DOHH2 (cell line): ENCODE results near the gene KRTAP10-9.

Experiments used
- H3F3A ChIP-seq: fragments of 200-600 bp; sonication (generic), shearing (Covaris generic); 2 replicates; pipeline ENCODE4 v1.6.0; 2016; ENCODE audit warnings: antibody characterized with exemption, mild to moderate bottlenecking; ENCODE audit not compliant: control insufficient read depth, insufficient read depth
- H3K27ac ChIP-seq: fragments of 200-600 bp; sonication (generic); 2 replicates; pipeline ENCODE4 v1.5.1; 2014; ENCODE audit warnings: low read depth, mild to moderate bottlenecking, low read length, moderate library complexity
- H3K27me3 ChIP-seq: fragments of 200-600 bp; sonication (generic); 2 replicates; pipeline ENCODE4 v1.6.1; 2014; ENCODE audit warnings: mild to moderate bottlenecking, low read length, mixed read lengths; ENCODE audit not compliant: control insufficient read depth
- H3K36me3 ChIP-seq: fragments of 200-600 bp; sonication (generic); 2 replicates; pipeline ENCODE4 v1.6.1; 2014; ENCODE audit warnings: mild to moderate bottlenecking, low read length, moderate library complexity, mixed read lengths; ENCODE audit not compliant: control insufficient read depth
- H3K4me1 ChIP-seq: fragments of 200-600 bp; sonication (generic); 2 replicates; pipeline ENCODE4 v1.6.1; 2014; ENCODE audit warnings: mild to moderate bottlenecking, low read length, mixed read lengths; ENCODE audit not compliant: control insufficient read depth
- H3K4me2 ChIP-seq: fragments of 200-600 bp; sonication (generic); 2 replicates; pipeline ENCODE4 v1.6.0; 2014; ENCODE audit warnings: mild to moderate bottlenecking, low read length, moderate library complexity
- H3K4me3 ChIP-seq: fragments of 200-600 bp; sonication (generic); 2 replicates; pipeline ENCODE4 v1.5.1; 2014; ENCODE audit warnings: mild to moderate bottlenecking, low read length, mixed read lengths
- H3K79me2 ChIP-seq: fragments of 200-600 bp; sonication (generic); 2 replicates; pipeline ENCODE4 v1.6.1; 2014; ENCODE audit warnings: mild to moderate bottlenecking, low read length, mixed read lengths; ENCODE audit not compliant: control insufficient read depth
- H3K9me2 ChIP-seq: fragments of 200-600 bp; sonication (generic); replicated peaks from 2 replicates; pipeline ENCODE4 v1.6.1; 2014; ENCODE audit warnings: mild to moderate bottlenecking, low read length, mixed read lengths; ENCODE audit not compliant: control insufficient read depth
- H3K9me3 ChIP-seq: fragments of 200-600 bp; sonication (generic); 2 replicates; pipeline ENCODE4 v1.6.1; 2014; ENCODE audit warnings: antibody characterized with exemption, low read length, mixed read lengths; ENCODE audit not compliant: control insufficient read depth, insufficient read depth
- H4K20me1 ChIP-seq: fragments of 200-600 bp; sonication (generic); 2 replicates; pipeline ENCODE4 v1.6.0; 2014; ENCODE audit warnings: low read depth, mild to moderate bottlenecking, antibody characterized with exemption, low read length, moderate library complexity; ENCODE audit not compliant: control insufficient read depth, insufficient read depth
- CTCF ChIP-seq: fragments of 200-600 bp; sonication (generic); IDR thresholded peaks from one replicate; pipeline ENCODE4 v1.5.1; 2014; ENCODE audit warnings: antibody characterized with exemption, mild to moderate bottlenecking, low read depth, low read length; ENCODE audit not compliant: poor library complexity, severe bottlenecking
- EZH2phosphoT487 ChIP-seq: fragments of 200-600 bp; sonication (generic); IDR thresholded peaks from 2 replicates; pipeline ENCODE4 v1.6.1; 2017; ENCODE audit warnings: borderline replicate concordance, mild to moderate bottlenecking, antibody characterized with exemption, low read length, moderate library complexity, mixed read lengths

KRTAP10-9 gene

GRCh38 chr21:44653123-44653522 is 26.2 kb downstream of the KRTAP10-9 start:
- H4K20me1 ChIP-seq = no peaks in the 10 kb centered on the region
- no peak for TF ChIP-seq EZH2phosphoT487
- no peak for TF ChIP-seq CTCF
- H3K27ac ChIP-seq = no peak overlapping the region
- no peaks in the 10 kb centered on the region for H3K4me1 ChIP-seq
- no peaks in the 10 kb centered on the region for H3F3A ChIP-seq
- no peak overlapping the region for H3K4me3 ChIP-seq
- no peaks in the 10 kb centered on the region for H3K9me2 ChIP-seq
- no peaks in the 10 kb centered on the region for H3K9me3 ChIP-seq
- H3K36me3 ChIP-seq = no peaks in the 10 kb centered on the region
- no peaks in the 10 kb centered on the region for H3K79me2 ChIP-seq
- H3K4me2 ChIP-seq = no peak overlapping the region
- H3K27me3 ChIP-seq = no peaks in the 10 kb centered on the region

GRCh38 chr21:44653656-44654575 is 27.0 kb downstream of the KRTAP10-9 start:
- no peaks in the 10 kb centered on the region for H3K4me1 ChIP-seq
- H3F3A ChIP-seq = no peaks in the 10 kb centered on the region
- H3K27me3 ChIP-seq = no peaks in the 10 kb centered on the region
- H3K36me3 ChIP-seq = no peaks in the 10 kb centered on the region
- H3K9me2 ChIP-seq = no peaks in the 10 kb centered on the region
- no peaks in the 10 kb centered on the region for H4K20me1 ChIP-seq
- no peak overlapping the region for H3K4me3 ChIP-seq
- H3K79me2 ChIP-seq = no peaks in the 10 kb centered on the region
- no peak for TF ChIP-seq EZH2phosphoT487
- no peak for TF ChIP-seq CTCF
- no peaks in the 10 kb centered on the region for H3K9me3 ChIP-seq
- H3K27ac ChIP-seq = no peak overlapping the region
- H3K4me2 ChIP-seq = no peak overlapping the region

- no peaks in the 10 kb centered on the region for H3K27me3 ChIP-seq
- no peaks in the 10 kb centered on the region for H3K4me1 ChIP-seq
- no peak within 1 kb of the TSS for H3K4me2 ChIP-seq
- no peaks in the 10 kb centered on the region for H3K79me2 ChIP-seq
- no peak within 1 kb of the TSS for H3K27ac ChIP-seq
- H3K9me2 ChIP-seq = no peaks in the 10 kb centered on the region
- no peaks in the 10 kb centered on the region for H3K36me3 ChIP-seq
- TF ChIP-seq CTCF = no peak
- no peak for TF ChIP-seq EZH2phosphoT487
- H3K9me3 ChIP-seq = no peaks in the 10 kb centered on the region
- H4K20me1 ChIP-seq = no peaks in the 10 kb centered on the region
- H3F3A ChIP-seq = no peaks in the 10 kb centered on the region
- H3K4me3 ChIP-seq = no peak within 1 kb of the TSS
These were observed 27.8 kb downstream of the KRTAP10-9 start, which contains the start of gene KRTAP12-4 for GRCh38 chr21:44654576-44655175. TSS of gene KRTAP12-4 (minus strand) at chr21:44654659. CDS start at chr21:44654614, 45 bp downstream.
